H1 (cell line): ENCODE measurements around the gene MRM2. TPM values are rescaled to one million over a fixed set of nuclear protein-coding genes. Genes with fewer than 3 reads are reported as not detected.
"Not testable (repeated sequence)": the region's sequence is repeated elsewhere in the genome, so short reads cannot be mapped to it uniquely, and the experiment has no call there.

Experiments
- CTCF ChIA-PET: fragments of 300-600 bp; sonication (Branson Sonifier 250); formaldehyde crosslinking; loops from one replicate; lab custom pipeline; 2021; ENCODE audit not compliant: partially characterized antibody; lab: Charles Lee
- POLR2A ChIA-PET: fragments of 300-600 bp; sonication (Branson Sonifier 250); formaldehyde crosslinking; loops from one replicate; lab custom pipeline; 2021; ENCODE audit warnings: inconsistent platforms; ENCODE audit not compliant: partially characterized antibody; lab: Charles Lee
- DNase-seq, 2 experiments: peaks; one replicate each; pipeline versions ENCODE4 v3.0.0 to v3.0.0-alpha.2; 2010 to 2022; ENCODE audit warnings: low spot score in 2 of 2, low read depth in 1 of 2, mixed read lengths in 1 of 2
- FAIRE-seq: peaks from 2 replicates; lab custom pipeline; 2011; peaks lifted over from hg19 to GRCh38; lab: Jason Lieb, UNC
- H2AFZ ChIP-seq: 2 replicates; pipeline ENCODE4 v1.8.1; 2012; ENCODE audit warnings: low read length, inconsistent platforms
- H2AK5ac ChIP-seq: 2 replicates; pipeline ENCODE4 v1.6.1; 2013; ENCODE audit warnings: low read depth, low read length
- H2BK120ac ChIP-seq: replicated peaks from 2 replicates; pipeline ENCODE3; 2013; ENCODE audit warnings: low read depth, low read length, inconsistent platforms
- H2BK12ac ChIP-seq: 2 replicates; pipeline ENCODE4 v1.6.1; 2013; ENCODE audit warnings: low read depth, low read length
- H2BK15ac ChIP-seq: 2 replicates; pipeline ENCODE4 v1.6.1; 2013; ENCODE audit warnings: low read length
- H2BK20ac ChIP-seq: 2 replicates; pipeline ENCODE4 v1.6.1; 2013; ENCODE audit warnings: low read length
- H2BK5ac ChIP-seq: 2 replicates; pipeline ENCODE4 v1.6.1; 2013; ENCODE audit warnings: low read depth, low read length
- H3K14ac ChIP-seq: 2 replicates; pipeline ENCODE4 v1.6.1; 2013; ENCODE audit warnings: inconsistent platforms; ENCODE audit not compliant: insufficient read length
- H3K18ac ChIP-seq: 2 replicates; pipeline ENCODE4 v1.6.1; 2013; ENCODE audit warnings: low read length; ENCODE audit errors: extremely low read depth
- H3K23ac ChIP-seq: 2 replicates; pipeline ENCODE4 v1.6.1; 2013; ENCODE audit warnings: inconsistent platforms; ENCODE audit not compliant: insufficient read length
- H3K23me2 ChIP-seq: 2 replicates; pipeline ENCODE4 v1.6.1; 2013; ENCODE audit warnings: low read depth, low read length
- H3K27ac ChIP-seq: 2 replicates; pipeline ENCODE4 v1.6.1; 2011; ENCODE audit warnings: low read depth, low read length, inconsistent platforms
- H3K27me3 ChIP-seq, 4 experiments: replicated peaks in 1 of 4; 1 replicate in 1 of 4; 2 replicates in 3 of 4; pipeline versions ENCODE4 v1.6.1 to v1.8.1; 2011 to 2013; ENCODE audit warnings: low read length in 3 of 4, mild to moderate bottlenecking in 3 of 4, inconsistent platforms in 2 of 4, mixed read lengths in 2 of 4, moderate library complexity in 1 of 4; ENCODE audit not compliant: control insufficient read depth in 3 of 4, insufficient read depth in 3 of 4; ENCODE audit errors: extremely low read depth in 1 of 4
- H3K36me3 ChIP-seq, 4 experiments: 2 replicates each; pipeline versions ENCODE4 v1.6.1 to v1.8.1; 2011 to 2013; ENCODE audit warnings: mild to moderate bottlenecking in 4 of 4, low read length in 3 of 4, moderate library complexity in 2 of 4, control low read depth in 1 of 4, inconsistent platforms in 1 of 4; ENCODE audit not compliant: insufficient read depth in 4 of 4, control insufficient read depth in 2 of 4
- H3K4ac ChIP-seq: replicated peaks from 2 replicates; pipeline ENCODE3; 2013; ENCODE audit warnings: low read length, low read depth, mixed read lengths, inconsistent platforms; ENCODE audit not compliant: insufficient read length
- H3K4me1 ChIP-seq, 4 experiments: replicated peaks in 1 of 4; 1 replicate in 1 of 4; 2 replicates in 3 of 4; pipeline versions ENCODE4 v1.6.1 to v1.8.1; 2011 to 2013; ENCODE audit warnings: low read length in 3 of 4, inconsistent platforms in 2 of 4, mixed read lengths in 1 of 4; ENCODE audit not compliant: insufficient read depth in 4 of 4, control insufficient read depth in 3 of 4
- H3K4me2 ChIP-seq, 2 experiments: 2 replicates each; pipeline versions ENCODE4 v1.6.1 to v1.8.1; 2011 to 2013; ENCODE audit warnings: low read depth in 2 of 2, low read length in 2 of 2, control low read depth in 1 of 2, inconsistent platforms in 1 of 2, mild to moderate bottlenecking in 1 of 2; ENCODE audit not compliant: insufficient read depth in 1 of 2
- H3K4me3 ChIP-seq, 4 experiments: fragments of 200-600, 300-600 bp in 1 of 4; sonication (generic), shearing (Covaris generic), sonication (Bioruptor Twin) in 1 of 4; 2 replicates each; pipeline versions ENCODE4 v1.5.1 to v1.8.1; 2011 to 2016; ENCODE audit warnings: low read length in 4 of 4, low read depth in 3 of 4, control low read depth in 2 of 4, inconsistent platforms in 2 of 4, mild to moderate bottlenecking in 2 of 4, mixed read lengths in 1 of 4, moderate library complexity in 1 of 4; ENCODE audit not compliant: insufficient read depth in 2 of 4; ENCODE audit errors: extremely low read depth in 1 of 4
- H3K56ac ChIP-seq: replicated peaks from 2 replicates; pipeline ENCODE3; 2013; ENCODE audit warnings: low read depth, mild to moderate bottlenecking, mixed read lengths, low read length, inconsistent platforms; ENCODE audit not compliant: insufficient read length
- H3K79me1 ChIP-seq: 2 replicates; pipeline ENCODE4 v1.6.1; 2013; ENCODE audit warnings: low read depth, low read length, control low read depth
- H3K79me2 ChIP-seq, 2 experiments: 2 replicates each; pipeline versions ENCODE4 v1.6.1 to v1.8.1; 2012 to 2013; ENCODE audit warnings: low read length in 2 of 2, mild to moderate bottlenecking in 2 of 2, inconsistent platforms in 1 of 2; ENCODE audit not compliant: insufficient read depth in 2 of 2, control insufficient read depth in 1 of 2
- H3K9ac ChIP-seq, 4 experiments: replicated peaks in 1 of 4; 1 replicate in 1 of 4; 2 replicates in 3 of 4; pipeline versions ENCODE4 v1.6.1 to v1.8.1; 2011 to 2013; ENCODE audit warnings: low read depth in 3 of 4, low read length in 3 of 4, control low read depth in 2 of 4, mild to moderate bottlenecking in 2 of 4, moderate library complexity in 2 of 4, inconsistent platforms in 1 of 4; ENCODE audit errors: extremely low read depth in 1 of 4
- H3K9me3 ChIP-seq, 2 experiments: 2 replicates each; pipeline versions ENCODE4 v1.6.1 to v1.8.1; 2012 to 2013; ENCODE audit warnings: mild to moderate bottlenecking in 2 of 2, moderate library complexity in 2 of 2, control low read depth in 1 of 2, inconsistent platforms in 1 of 2, low read depth in 1 of 2, low read length in 1 of 2, mixed read lengths in 1 of 2; ENCODE audit not compliant: insufficient read depth in 2 of 2
- H4K20me1 ChIP-seq, 2 experiments: replicated peaks in 1 of 2; 2 replicates each; pipeline versions ENCODE3 to v1.8.1; 2011 to 2013; ENCODE audit warnings: inconsistent platforms in 2 of 2, low read length in 2 of 2, mild to moderate bottlenecking in 1 of 2; ENCODE audit not compliant: insufficient read depth in 2 of 2, control insufficient read depth in 1 of 2
- H4K5ac ChIP-seq: 2 replicates; pipeline ENCODE4 v1.6.1; 2013; ENCODE audit warnings: low read length, low read depth, mixed read lengths, inconsistent platforms; ENCODE audit not compliant: insufficient read length
- H4K8ac ChIP-seq: 2 replicates; pipeline ENCODE4 v1.8.0; 2013; ENCODE audit warnings: mild to moderate bottlenecking, moderate library complexity, low read length, inconsistent platforms; ENCODE audit not compliant: insufficient read depth; ENCODE audit errors: extremely low read depth
- H4K91ac ChIP-seq: replicated peaks from 2 replicates; pipeline ENCODE3; 2013; ENCODE audit warnings: low read length, mixed read lengths, inconsistent platforms; ENCODE audit not compliant: insufficient read length
- WGBS, 2 experiments: shearing (Covaris generic) in 1 of 2; methylation state at CpG; one replicate each; pipeline versions ENCODE4 v1.1.6 to v1.1.7; 2013 to 2015; ENCODE audit warnings: low lambda C conversion rate in 2 of 2, mixed read lengths in 2 of 2, inconsistent platforms in 1 of 2, low coverage in 1 of 2, missing lambda C conversion rate in 1 of 2; ENCODE audit not compliant: insufficient replicate concordance in 2 of 2, insufficient coverage in 1 of 2, insufficient read length in 1 of 2; ENCODE audit errors: extremely low coverage in 1 of 2, missing lambda C conversion rate in 1 of 2; 5-methylcytosine and 5-hydroxymethylcytosine counted together
- polyA plus RNA-seq, 7 experiments: library from polyadenylated mRNA; depleted of rRNA in 3 of 7; stranded (reverse) in 5 of 7; unstranded in 2 of 7; fragments of >200 nt in 5 of 7; fragments of 200-250 nt in 2 of 7; gene quantifications; 1 replicate in 5 of 7; 2 replicates in 1 of 7; 4 replicates in 1 of 7; pipeline versions ENCODE4 v1.2.1 to v1.2.3, GENCODE V29; 2011 to 2013; ENCODE audit warnings: missing spikeins in 2 of 7, mixed read lengths in 2 of 7
- total RNA-seq: library from RNA; stranded (reverse); fragmentation: NEBNext Ultra II Directional; extraction: Animal tissue kit (Norgen Biotek cat#: 25700); gene quantifications from 2 replicates; pipeline ENCODE4 v1.2.1, GENCODE V29; 2021

MRM2 gene
- total and polyA plus RNA-seq, 2 of the 8 experiments (the other 6 are each of a cell fraction or from before 2014, with no cell fraction given) = 17.2 to 38.6 TPM

GRCh38 chr7:2269089-2269990 is 27.3 kb upstream of the MRM2 start:
- not testable (repeated sequence) for H2BK15ac ChIP-seq, H3K56ac ChIP-seq, H4K8ac ChIP-seq, H3K27ac ChIP-seq, H3K36me3 ChIP-seq, H3K23ac ChIP-seq, H3K79me1 ChIP-seq, H2BK12ac ChIP-seq, H4K20me1 ChIP-seq, H3K79me2 ChIP-seq, H3K27me3 ChIP-seq, H3K4ac ChIP-seq, H3K18ac ChIP-seq, H3K9me3 ChIP-seq, H2AK5ac ChIP-seq, H2BK120ac ChIP-seq, DNase-seq, H3K4me3 ChIP-seq, H2BK20ac ChIP-seq, FAIRE-seq, H2AFZ ChIP-seq, H3K23me2 ChIP-seq
- Histone ChIP-seq H3K14ac (peak overlapping the region; percentile 1), H3K9ac (peak overlapping the region in 1 of 4 experiments; percentile 37; a peak in 1 of 7 replicates), H4K91ac (peak overlapping the region; percentile 52), H3K4me2 (peak overlapping the region; percentile 43 to 52), H3K4me1 (peaks cover 0 to 12% (median 6%) of the 10 kb centered on the region in 4 experiments; a peak in 6 of 7 replicates), H4K5ac (peak overlapping the region; percentile 29), H2BK5ac (peak overlapping the region; percentile 46; the same call in 1 of the 2 replicates)
- 60% methylated on average over 12 of the region's 18 CpGs; no CpG with 5 or more reads in 1 of the 2 experiments for WGBS, 2 experiments
- ChIA-PET CTCF (interaction anchor here (1.0 to 1.1 kb wide), 3 partner anchors 21 to 58 kb away, joined by 3 to 4 read pairs (median 3); partner anchors contain the start of gene MAD1L1), POLR2A (interaction anchor here (0.7 to 1.5 kb wide), 6 partner anchors 10 to 80 kb away, joined by 3 to 5 read pairs (median 4); no protein-coding TSS in a partner anchor)
